Upper lobe of left lung (tissue), 6 donors: Measurements from ENCODE around the gene PHLDA3. TPM values are rescaled to one million over a fixed set of nuclear protein-coding genes. Genes with fewer than 3 reads are reported as not detected.

Source experiments
- ATAC-seq, 2 donors: fragments of 200-7000 bp; cut with Tn5 transposase; one replicate each; pipeline ENCODE4 v1.9.1; 2022; ENCODE audit warnings: mild to moderate bottlenecking in 2 of 2, moderate library complexity in 2 of 2; ENCODE audit not compliant: low FRiP score in 2 of 2
- DNase-seq, 2 donors: peaks; one replicate each; pipeline ENCODE4 v3.0.0-alpha.2; 2019 to 2020
- H3K27ac ChIP-seq, 4 donors: fragments of 200-600 bp; sonication (generic); one replicate each; pipeline ENCODE4 v1.5.1; 2016 to 2019
- H3K27me3 ChIP-seq, 4 donors: fragments of 200-600 bp; sonication (generic); one replicate each; pipeline ENCODE4 v1.5.1; 2017 to 2019
- H3K36me3 ChIP-seq, 4 donors: fragments of 200-600 bp; sonication (generic); one replicate each; pipeline ENCODE4 v1.5.1; 2016 to 2019
- H3K4me1 ChIP-seq, 4 donors: fragments of 200-600 bp; sonication (generic); one replicate each; pipeline ENCODE4 v1.5.1; 2018 to 2019
- H3K4me3 ChIP-seq, 4 donors: fragments of 200-600 bp; sonication (generic); one replicate each; pipeline ENCODE4 v1.5.1; 2017 to 2019; ENCODE audit warnings: mild to moderate bottlenecking in 2 of 4, moderate library complexity in 1 of 4
- H3K9me3 ChIP-seq, 4 donors: fragments of 200-600 bp; sonication (generic); one replicate each; pipeline ENCODE4 v1.5.1; 2018 to 2019
- CTCF ChIP-seq, 6 experiments: fragments of 450-650 bp in 4 of 6; fragments of 200-600 bp in 2 of 6; sonication (generic) in 2 of 6; IDR thresholded peaks; one replicate each; pipeline ENCODE4 v1.5.1; 2016 to 2019; ENCODE audit warnings: antibody characterized with exemption in 6 of 6
- EP300 ChIP-seq, 4 donors: sonication (generic); formaldehyde crosslinking; IDR thresholded peaks; one replicate each; pipeline ENCODE4 v1.5.1; 2017; ENCODE audit warnings: antibody characterized with exemption in 4 of 4, control low read depth in 2 of 4
- POLR2A ChIP-seq, 4 donors: fragments of 450-650 bp; IDR thresholded peaks; one replicate each; pipeline ENCODE4 v1.5.1; 2016 to 2017; ENCODE audit warnings: antibody characterized with exemption in 4 of 4, mild to moderate bottlenecking in 2 of 4
- POLR2AphosphoS5 ChIP-seq, 2 donors: sonication (generic); formaldehyde crosslinking; IDR thresholded peaks; one replicate each; pipeline ENCODE4 v1.5.1; 2017; ENCODE audit warnings: antibody characterized with exemption in 2 of 2
- WGBS, 2 donors: methylation state at CpG; one replicate each; pipeline ENCODE4 v1.1.5; 2017 to 2018; 5-methylcytosine and 5-hydroxymethylcytosine counted together
- total RNA-seq, 6 donors: library from RNA; depleted of rRNA in 4 of 6; stranded (reverse); fragments of >200 nt in 4 of 6; gene quantifications; one replicate each; pipeline versions ENCODE4 v1.1.0 to v1.2.1, GENCODE V29; 2016 to 2021
- donor health status: DM: no; HTN: no; CAD: no; lungs with moderate emphysema.
- donor health status: DM: no; HTN: yes; CAD: no; lungs with severe emphysema.

PHLDA3 gene
- total RNA-seq: 100 to 1,000 TPM in 3 of 6 donors, 10 to 100 TPM in 3; 45.1 to 211 (median 88.1) TPM

- no peaks in the 10 kb centered on the region for H3K9me3 ChIP-seq
- H3K4me1 ChIP-seq: peaks cover 21 to 42% (median 27%) of the 10 kb centered on the region in 4 donors
- DNase-seq (peak; percentile 84 to 97), ATAC-seq (peak; percentile 84 to 93)
- TF ChIP-seq EP300 (IDR thresholded peaks at IDR 0.05): no peak
- TF ChIP-seq CTCF (IDR thresholded peaks at IDR 0.05): peak in 1 of 6 experiments; percentile 50
- TF ChIP-seq POLR2A (IDR thresholded peaks at IDR 0.05): peak in 3 of 4 donors; percentile 58 to 87 (median 73)
- TF ChIP-seq POLR2AphosphoS5 (IDR thresholded peaks at IDR 0.05): peak; percentile 42 to 81
- H3K27me3 ChIP-seq: peaks cover 0 to 7% (median 0%) of the 10 kb centered on the region in 4 donors
- peak within 1 kb of the TSS; percentile 84 to 91 (median 90) for H3K27ac ChIP-seq
- peak within 1 kb of the TSS; percentile 63 to 95 (median 82) for H3K4me3 ChIP-seq
- 1% methylated on average over 14 of the region's 76 CpGs; no CpG with 5 or more reads in 1 of the 2 donors for WGBS, 2 donors
- peaks cover 0 to 19% (median 13%) of the 10 kb centered on the region in 4 donors for H3K36me3 ChIP-seq
Measured at GRCh38 chr1:201468844-201469644, at the start of gene PHLDA3. Gene PHLDA3, minus strand, starts transcription at chr1:201469188. Its CDS starts 402 bp downstream, at chr1:201468786.

GRCh38 chr1:201518071-201518470 is 49.1 kb upstream of the PHLDA3 start:
- Histone ChIP-seq H3K4me1 (peaks cover 2 to 6% (median 3%) of the 10 kb centered on the region in 4 donors), H3K4me3 (no peak overlapping the region), H3K9me3 (no peaks in the 10 kb centered on the region), H3K27ac (no peak overlapping the region), H3K36me3 (no peaks in the 10 kb centered on the region), H3K27me3 (no peaks in the 10 kb centered on the region)
- ATAC-seq: no peak
- TF ChIP-seq POLR2AphosphoS5 (IDR thresholded peaks at IDR 0.05) (no peak), EP300 (IDR thresholded peaks at IDR 0.05) (no peak), POLR2A (IDR thresholded peaks at IDR 0.05) (no peak), CTCF (IDR thresholded peaks at IDR 0.05) (no peak)
- 78 to 82% methylated on average over 5 of the region's 5 CpGs for WGBS, 2 donors
- DNase-seq: no peak

- H3K27ac ChIP-seq: no peak overlapping the region
- no peak for DNase-seq
- ATAC-seq: peak in 1 of 2 donors; percentile 59
Measured at GRCh38 chr1:201517631-201518030, 48.6 kb upstream of the PHLDA3 start.

DNA sequence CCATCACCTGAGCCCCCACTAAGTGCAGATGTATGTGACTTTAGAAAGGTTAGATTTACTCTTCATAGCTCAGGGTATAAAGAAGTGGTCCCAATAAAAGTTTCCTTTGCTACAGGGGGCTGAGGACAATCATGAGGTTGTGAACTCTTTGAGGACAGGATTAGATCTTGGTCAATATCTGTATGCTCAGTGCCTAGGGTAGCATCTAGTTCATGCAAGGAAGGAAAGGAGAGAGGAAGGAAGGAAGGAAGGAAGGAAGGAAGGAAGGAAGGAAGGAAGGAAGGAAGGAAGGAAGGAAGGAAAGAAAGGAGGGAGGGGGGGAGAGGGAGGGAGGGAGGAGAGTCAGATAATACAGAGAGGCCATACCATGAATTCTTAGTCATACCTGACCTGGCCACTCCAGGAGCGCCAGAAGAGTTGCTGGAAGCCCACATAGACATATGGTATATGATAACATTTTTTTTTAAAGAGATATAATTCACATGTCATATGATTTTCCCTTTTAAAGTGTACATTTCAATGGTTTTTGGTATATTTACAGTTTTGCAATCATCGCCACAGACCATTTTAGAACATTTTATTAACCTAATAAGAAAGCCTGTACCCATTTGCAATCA is 47.6 kb upstream of the PHLDA3 start:
- no peak overlapping the region for H3K27ac ChIP-seq
- 84 to 96% methylated on average over 2 of the region's 2 CpGs for WGBS, 2 donors
- no peaks in the 10 kb centered on the region for H3K27me3 ChIP-seq
- no peaks in the 10 kb centered on the region for H3K36me3 ChIP-seq
- DNase-seq: no peak
- no peaks in the 10 kb centered on the region for H3K9me3 ChIP-seq
- no peak for ATAC-seq
- TF ChIP-seq CTCF (IDR thresholded peaks at IDR 0.05) (no peak), POLR2A (IDR thresholded peaks at IDR 0.05) (no peak), POLR2AphosphoS5 (IDR thresholded peaks at IDR 0.05) (no peak)
- no peak overlapping the region for H3K4me3 ChIP-seq
- H3K4me1 ChIP-seq: peaks cover 16 to 19% (median 18%) of the 10 kb centered on the region in 4 donors

More at GRCh38 chr1:201517631-201518030, 48.6 kb upstream of the PHLDA3 start:
- Histone ChIP-seq H3K9me3 (no peaks in the 10 kb centered on the region), H3K27me3 (no peaks in the 10 kb centered on the region), H3K4me1 (peaks cover 6 to 9% (median 8%) of the 10 kb centered on the region in 4 donors), H3K4me3 (no peak overlapping the region), H3K36me3 (no peaks in the 10 kb centered on the region)
- 71 to 73% methylated on average over 1 to 7 of the region's 7 CpGs for WGBS, 2 donors
- TF ChIP-seq CTCF (IDR thresholded peaks at IDR 0.05) (no peak), POLR2AphosphoS5 (IDR thresholded peaks at IDR 0.05) (no peak), EP300 (IDR thresholded peaks at IDR 0.05) (no peak), POLR2A (IDR thresholded peaks at IDR 0.05) (no peak)
